ENCODE measurements around the gene ACVR2B.

ACVR2B gene

GRCh38 chr3:38460377-38461270 lies 6.9 kb downstream of the ACVR2B start:
- no peaks in the 10 kb centered on the region for H3K36me3 ChIP-seq (ENCODE audit: control insufficient read depth in 1 of 2, insufficient read depth in 2 of 2, low read length in 2 of 2)
- no peaks in the 10 kb centered on the region for H3K9me3 ChIP-seq (ENCODE audit: control insufficient read depth in 1 of 2, low read length in 2 of 2)
- no peak overlapping the region for H3K4me3 ChIP-seq (ENCODE audit: low read depth in 1 of 2, low read length in 2 of 2)
- H3K4me1 ChIP-seq (ENCODE audit: control insufficient read depth in 1 of 2, insufficient read depth in 2 of 2, low read length in 2 of 2): peaks cover 0 to 39% of the 10 kb centered on the region in 2 donors
- no peak overlapping the region for H3K27ac ChIP-seq (ENCODE audit: low read length)
- H3K27me3 ChIP-seq (ENCODE audit: low read depth, low read length): no peaks in the 10 kb centered on the region

- no peaks in the 10 kb centered on the region for H3K36me3 ChIP-seq (ENCODE audit: control insufficient read depth in 1 of 2, insufficient read depth in 2 of 2, low read length in 2 of 2)
- peaks cover 0 to 6% of the 10 kb centered on the region in 2 donors for H3K4me1 ChIP-seq (ENCODE audit: control insufficient read depth in 1 of 2, insufficient read depth in 2 of 2, low read length in 2 of 2)
- H3K27ac ChIP-seq (ENCODE audit: low read length): no peak overlapping the region
- H3K4me3 ChIP-seq (ENCODE audit: low read depth in 1 of 2, low read length in 2 of 2): no peak overlapping the region
- peaks cover 0 to 5% of the 10 kb centered on the region in 2 donors for H3K9me3 ChIP-seq (ENCODE audit: control insufficient read depth in 1 of 2, low read length in 2 of 2)
- H3K27me3 ChIP-seq (ENCODE audit: low read depth, low read length): no peaks in the 10 kb centered on the region
Observed at GRCh38 chr3:38465588-38466154, 12.0 kb downstream of the ACVR2B start.

- H3K9me3 ChIP-seq (ENCODE audit: control insufficient read depth in 1 of 2, low read length in 2 of 2): peaks cover 0 to 5% of the 10 kb centered on the region in 2 donors
- no peaks in the 10 kb centered on the region for H3K27me3 ChIP-seq (ENCODE audit: low read depth, low read length)
- no peaks in the 10 kb centered on the region for H3K36me3 ChIP-seq (ENCODE audit: control insufficient read depth in 1 of 2, insufficient read depth in 2 of 2, low read length in 2 of 2)
- H3K4me3 ChIP-seq (ENCODE audit: low read depth in 1 of 2, low read length in 2 of 2): no peak overlapping the region
- H3K4me1 ChIP-seq (ENCODE audit: control insufficient read depth in 1 of 2, insufficient read depth in 2 of 2, low read length in 2 of 2): peaks cover 0 to 10% of the 10 kb centered on the region in 2 donors
- no peak overlapping the region for H3K27ac ChIP-seq (ENCODE audit: low read length)
Observed at GRCh38 chr3:38468765-38469164, 15.1 kb downstream of the ACVR2B start.

- no peak overlapping the region for H3K4me3 ChIP-seq (ENCODE audit: low read depth in 1 of 2, low read length in 2 of 2)
- peaks cover 0 to 5% of the 10 kb centered on the region in 2 donors for H3K9me3 ChIP-seq (ENCODE audit: control insufficient read depth in 1 of 2, low read length in 2 of 2)
- peaks cover 0 to 10% of the 10 kb centered on the region in 2 donors for H3K4me1 ChIP-seq (ENCODE audit: control insufficient read depth in 1 of 2, insufficient read depth in 2 of 2, low read length in 2 of 2)
- H3K27me3 ChIP-seq (ENCODE audit: low read depth, low read length): no peaks in the 10 kb centered on the region
- no peak overlapping the region for H3K27ac ChIP-seq (ENCODE audit: low read length)
- no peaks in the 10 kb centered on the region for H3K36me3 ChIP-seq (ENCODE audit: control insufficient read depth in 1 of 2, insufficient read depth in 2 of 2, low read length in 2 of 2)
Observed at GRCh38 chr3:38469852-38470251, 16.2 kb downstream of the ACVR2B start.

GRCh38 chr3:38471260-38471857 lies 17.7 kb downstream of the ACVR2B start:
- Histone ChIP-seq H3K9me3 (ENCODE audit: control insufficient read depth in 1 of 2, low read length in 2 of 2) (peaks cover 0 to 5% of the 10 kb centered on the region in 2 donors), H3K36me3 (ENCODE audit: control insufficient read depth in 1 of 2, insufficient read depth in 2 of 2, low read length in 2 of 2) (no peaks in the 10 kb centered on the region), H3K27me3 (ENCODE audit: low read depth, low read length) (no peaks in the 10 kb centered on the region), H3K4me3 (ENCODE audit: low read depth in 1 of 2, low read length in 2 of 2) (no peak overlapping the region), H3K27ac (ENCODE audit: low read length) (no peak overlapping the region), H3K4me1 (ENCODE audit: control insufficient read depth in 1 of 2, insufficient read depth in 2 of 2, low read length in 2 of 2) (peaks cover 0 to 10% of the 10 kb centered on the region in 2 donors)

GRCh38 chr3:38472342-38472741 lies 18.7 kb downstream of the ACVR2B start:
- Histone ChIP-seq H3K27me3 (ENCODE audit: low read depth, low read length) (no peaks in the 10 kb centered on the region), H3K36me3 (ENCODE audit: control insufficient read depth in 1 of 2, insufficient read depth in 2 of 2, low read length in 2 of 2) (peaks cover 0 to 3% of the 10 kb centered on the region in 2 donors), H3K9me3 (ENCODE audit: control insufficient read depth in 1 of 2, low read length in 2 of 2) (peaks cover 0 to 5% of the 10 kb centered on the region in 2 donors), H3K27ac (ENCODE audit: low read length) (no peak overlapping the region), H3K4me1 (ENCODE audit: control insufficient read depth in 1 of 2, insufficient read depth in 2 of 2, low read length in 2 of 2) (peaks cover 0 to 10% of the 10 kb centered on the region in 2 donors), H3K4me3 (ENCODE audit: low read depth in 1 of 2, low read length in 2 of 2) (no peak overlapping the region)

- no peak overlapping the region for H3K4me3 ChIP-seq (ENCODE audit: low read depth in 1 of 2, low read length in 2 of 2)
- H3K27me3 ChIP-seq (ENCODE audit: low read depth, low read length): no peaks in the 10 kb centered on the region
- peaks cover 0 to 12% of the 10 kb centered on the region in 2 donors for H3K36me3 ChIP-seq (ENCODE audit: control insufficient read depth in 1 of 2, insufficient read depth in 2 of 2, low read length in 2 of 2)
- H3K4me1 ChIP-seq (ENCODE audit: control insufficient read depth in 1 of 2, insufficient read depth in 2 of 2, low read length in 2 of 2): peaks cover 0 to 10% of the 10 kb centered on the region in 2 donors
- H3K9me3 ChIP-seq (ENCODE audit: control insufficient read depth in 1 of 2, low read length in 2 of 2): peaks cover 0 to 5% of the 10 kb centered on the region in 2 donors
- H3K27ac ChIP-seq (ENCODE audit: low read length): no peak overlapping the region
Observed at GRCh38 chr3:38473229-38473628, 19.5 kb downstream of the ACVR2B start.

GRCh38 chr3:38474928-38475605 lies 21.4 kb downstream of the ACVR2B start:
- Histone ChIP-seq H3K36me3 (ENCODE audit: control insufficient read depth in 1 of 2, insufficient read depth in 2 of 2, low read length in 2 of 2) (peaks cover 0 to 25% of the 10 kb centered on the region in 2 donors), H3K27ac (ENCODE audit: low read length) (no peak overlapping the region), H3K4me1 (ENCODE audit: control insufficient read depth in 1 of 2, insufficient read depth in 2 of 2, low read length in 2 of 2) (peaks cover 0 to 10% of the 10 kb centered on the region in 2 donors), H3K9me3 (ENCODE audit: control insufficient read depth in 1 of 2, low read length in 2 of 2) (no peaks in the 10 kb centered on the region), H3K27me3 (ENCODE audit: low read depth, low read length) (no peaks in the 10 kb centered on the region), H3K4me3 (ENCODE audit: low read depth in 1 of 2, low read length in 2 of 2) (no peak overlapping the region)

GRCh38 chr3:38475716-38476115 lies 22.0 kb downstream of the ACVR2B start:
- no peaks in the 10 kb centered on the region for H3K27me3 ChIP-seq (ENCODE audit: low read depth, low read length)
- H3K36me3 ChIP-seq (ENCODE audit: control insufficient read depth in 1 of 2, insufficient read depth in 2 of 2, low read length in 2 of 2): peaks cover 2 to 31% of the 10 kb centered on the region in 2 donors
- H3K9me3 ChIP-seq (ENCODE audit: control insufficient read depth in 1 of 2, low read length in 2 of 2): no peaks in the 10 kb centered on the region
- H3K4me1 ChIP-seq (ENCODE audit: control insufficient read depth in 1 of 2, insufficient read depth in 2 of 2, low read length in 2 of 2): peaks cover 0 to 10% of the 10 kb centered on the region in 2 donors
- H3K4me3 ChIP-seq (ENCODE audit: low read depth in 1 of 2, low read length in 2 of 2): no peak overlapping the region
- no peak overlapping the region for H3K27ac ChIP-seq (ENCODE audit: low read length)

- Histone ChIP-seq H3K36me3 (ENCODE audit: control insufficient read depth in 1 of 2, insufficient read depth in 2 of 2, low read length in 2 of 2) (peaks cover 8 to 37% of the 10 kb centered on the region in 2 donors), H3K4me1 (ENCODE audit: control insufficient read depth in 1 of 2, insufficient read depth in 2 of 2, low read length in 2 of 2) (peaks cover 0 to 10% of the 10 kb centered on the region in 2 donors), H3K4me3 (ENCODE audit: low read depth in 1 of 2, low read length in 2 of 2) (no peak overlapping the region), H3K9me3 (ENCODE audit: control insufficient read depth in 1 of 2, low read length in 2 of 2) (no peaks in the 10 kb centered on the region), H3K27ac (ENCODE audit: low read length) (no peak overlapping the region), H3K27me3 (ENCODE audit: low read depth, low read length) (no peaks in the 10 kb centered on the region)
Observed at GRCh38 chr3:38476157-38476756, 22.6 kb downstream of the ACVR2B start.

Measured in muscle layer of duodenum (tissue), 2 donors.